Left renal pelvis (tissue), 4 donors: ENCODE measurements around the gene MPDZ. TPM values are rescaled to one million over a fixed set of nuclear protein-coding genes. Genes with fewer than 3 reads are reported as not detected.
A peak's percentile ranks its signal among the peaks of the same experiment; 100 is the strongest.
"Not testable (repeated sequence)": the region's sequence is repeated elsewhere in the genome, so short reads cannot be mapped to it uniquely, and the experiment has no call there.

Experiments used
- DNase-seq, 4 donors: peaks; one replicate each; pipeline ENCODE4 v3.0.0-alpha.2; 2013; ENCODE audit warnings: low read depth in 4 of 4, low spot score in 3 of 4
- polyA plus RNA-seq, 4 donors: library from polyadenylated mRNA; unstranded; fragments of 120-200 nt; gene quantifications; one replicate each; pipeline ENCODE4 v1.2.1, GENCODE V29; 2013; ENCODE audit not compliant: insufficient read length in 4 of 4

The MPDZ gene
- polyA plus RNA-seq, 4 donors, result 39.9 to 54.5 (median 49.7) TPM

DNA sequence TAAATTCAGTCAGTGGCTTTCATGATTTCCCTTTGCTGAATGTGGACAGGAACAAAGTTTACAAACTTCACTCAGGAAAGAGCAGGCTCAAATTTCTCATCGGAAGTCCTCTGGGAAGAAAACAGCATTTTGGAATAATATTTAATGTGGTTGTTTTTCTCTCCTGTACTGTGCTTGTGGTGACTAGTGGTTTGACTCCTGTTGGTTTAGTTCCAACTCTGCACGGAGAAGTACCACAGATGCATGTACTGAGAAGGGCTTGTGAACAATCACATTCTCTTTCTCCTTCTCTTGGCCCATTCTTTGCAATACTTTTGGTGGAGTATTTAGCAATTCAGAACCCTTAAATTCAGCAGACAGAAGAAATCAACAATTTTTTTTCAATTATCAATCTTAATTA is 13.3 kb downstream of the MPDZ start:
- DNase-seq, result no peak

GRCh38 chr9:13264788-13265187 is 14.7 kb downstream of the MPDZ start:
- no peak for DNase-seq

DNA sequence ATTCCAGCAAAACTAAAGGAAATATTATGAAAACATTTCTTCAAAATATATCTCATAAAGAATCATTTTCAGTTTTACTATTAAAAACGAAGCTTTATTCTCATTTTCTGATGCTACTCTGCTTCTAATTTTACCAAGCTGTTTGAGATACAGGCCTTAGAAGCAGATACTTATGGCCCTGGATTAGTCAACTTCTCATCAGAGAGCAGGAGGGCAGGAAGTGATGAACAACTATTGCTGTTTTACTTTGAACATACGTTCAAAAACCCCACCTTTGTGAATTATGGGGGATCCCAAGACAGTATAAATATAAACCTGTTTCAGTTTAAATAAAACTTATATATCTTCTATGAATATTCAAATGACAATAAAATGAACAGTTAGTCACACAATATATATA is 16.0 kb downstream of the MPDZ start:
- DNase-seq, result no peak

DNA sequence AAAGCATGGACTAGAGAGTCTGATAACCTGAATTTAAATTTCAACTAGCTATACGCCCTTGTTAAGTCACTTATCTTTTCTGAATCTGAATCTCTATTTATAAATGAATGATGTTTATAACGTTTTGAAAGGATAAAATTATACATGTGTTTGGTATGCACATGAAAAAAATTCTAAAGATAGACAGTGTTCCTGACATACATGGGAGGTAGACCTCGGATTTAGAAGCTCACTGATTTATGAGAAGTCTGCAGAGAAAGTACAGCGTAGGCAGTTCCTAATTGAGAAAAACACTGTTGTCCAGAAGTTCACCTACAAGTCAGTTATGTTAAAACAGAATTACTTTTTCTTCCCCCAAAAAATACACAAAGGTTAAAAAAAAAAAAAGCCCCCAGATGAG is 26.6 kb downstream of the MPDZ start:
- DNase-seq, result no peak

GRCh38 chr9:13244181-13244580 is 35.3 kb downstream of the MPDZ start:
- no peak for DNase-seq

- no peak for DNase-seq
Observed at GRCh38 chr9:13241283-13241682, 38.2 kb downstream of the MPDZ start.

DNA sequence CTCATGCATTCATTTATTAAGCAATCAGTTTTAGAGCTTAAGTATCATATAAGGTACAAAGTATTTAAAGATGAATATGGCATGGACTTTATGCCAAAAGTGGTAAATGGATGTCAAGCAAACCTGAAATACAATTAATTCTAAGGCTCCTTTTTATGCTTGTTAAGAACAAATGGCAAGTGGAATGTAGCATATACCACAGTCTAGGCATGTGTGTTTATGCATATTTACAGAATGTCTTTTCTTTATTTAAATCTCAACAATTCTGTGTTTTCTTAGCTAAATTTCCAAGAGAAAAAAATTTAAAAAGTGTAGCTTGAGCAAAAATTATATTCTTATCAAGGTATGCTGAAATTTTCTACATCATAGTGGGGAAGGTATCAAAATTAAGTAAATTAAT is 39.8 kb downstream of the MPDZ start:
- DNase-seq, result no peak

GRCh38 chr9:13239208-13239607 is 40.3 kb downstream of the MPDZ start:
- DNase-seq, result no peak

DNA sequence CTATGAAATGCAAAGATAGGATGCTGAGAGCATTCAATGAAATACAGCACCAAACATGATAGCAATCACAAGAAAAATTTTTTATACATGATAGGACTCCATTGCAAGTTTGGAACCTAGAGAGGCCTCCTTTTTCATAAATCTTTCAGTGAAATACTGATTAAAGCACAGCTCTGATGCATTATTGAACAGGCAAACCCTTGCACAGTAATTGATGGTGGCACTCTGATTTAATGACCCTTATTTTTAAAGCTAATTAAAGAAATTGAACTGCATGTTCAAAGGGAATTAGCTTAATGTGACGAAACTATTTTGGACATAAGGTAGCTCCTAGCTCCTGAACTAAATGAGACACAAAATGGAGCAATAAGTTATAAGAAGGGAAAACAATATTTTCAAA is 44.6 kb downstream of the MPDZ start:
- DNase-seq, result no peak

DNA sequence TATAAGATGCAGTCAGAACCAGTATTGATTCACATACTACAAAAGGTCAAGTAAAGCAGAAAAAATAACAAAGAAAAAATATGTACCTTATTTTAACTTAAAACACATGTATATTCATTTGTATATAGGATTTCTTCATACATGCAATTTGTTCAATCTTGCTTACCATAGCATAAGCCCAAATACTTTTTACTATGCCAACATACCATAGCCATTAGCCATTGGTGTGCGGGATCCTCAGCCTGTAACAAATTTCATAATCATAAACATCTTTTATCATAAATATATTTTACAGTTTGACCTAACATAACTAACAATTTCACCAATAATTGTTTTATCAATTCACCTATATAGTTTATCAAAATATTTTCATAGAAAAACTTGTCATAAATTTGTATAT is 51.1 kb downstream of the MPDZ start:
- no peak for DNase-seq

DNA sequence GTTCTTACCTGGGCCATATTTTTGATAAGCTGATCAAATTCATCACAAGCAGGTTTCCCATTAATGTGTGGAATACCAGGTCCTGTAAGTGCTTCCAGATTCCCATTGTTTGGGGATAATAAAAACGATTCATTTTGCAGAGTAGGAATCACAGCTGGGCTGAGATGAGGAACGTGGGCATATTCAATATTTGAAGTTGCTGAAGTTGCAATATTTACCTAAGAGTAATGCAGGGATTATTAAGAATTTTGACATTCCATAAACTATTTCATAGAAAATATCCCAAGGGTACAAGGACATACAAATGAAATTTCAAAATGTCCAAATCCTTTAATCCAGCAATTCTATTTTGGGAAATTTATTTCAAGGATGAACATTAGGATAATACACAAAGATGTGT is 55.1 kb downstream of the MPDZ start:
- DNase-seq, result no peak

DNA sequence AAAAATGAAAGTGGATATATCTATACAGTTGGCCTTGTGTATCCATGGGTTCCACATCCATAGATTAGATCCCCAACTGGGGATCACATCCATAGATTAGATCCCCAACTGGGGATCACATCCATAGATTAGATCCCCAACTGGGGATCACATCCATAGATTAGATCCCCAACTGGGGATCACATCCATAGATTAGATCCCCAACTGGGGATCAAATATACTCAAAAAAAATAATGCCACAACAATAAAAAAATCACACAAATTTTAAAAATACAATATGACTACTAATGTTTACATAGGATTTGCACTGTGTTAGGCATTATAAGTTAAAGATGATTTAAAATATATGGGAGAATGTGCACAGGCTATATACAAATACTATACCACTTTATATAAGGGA is 56.8 kb downstream of the MPDZ start:
- DNase-seq, result not testable (repeated sequence)

DNA sequence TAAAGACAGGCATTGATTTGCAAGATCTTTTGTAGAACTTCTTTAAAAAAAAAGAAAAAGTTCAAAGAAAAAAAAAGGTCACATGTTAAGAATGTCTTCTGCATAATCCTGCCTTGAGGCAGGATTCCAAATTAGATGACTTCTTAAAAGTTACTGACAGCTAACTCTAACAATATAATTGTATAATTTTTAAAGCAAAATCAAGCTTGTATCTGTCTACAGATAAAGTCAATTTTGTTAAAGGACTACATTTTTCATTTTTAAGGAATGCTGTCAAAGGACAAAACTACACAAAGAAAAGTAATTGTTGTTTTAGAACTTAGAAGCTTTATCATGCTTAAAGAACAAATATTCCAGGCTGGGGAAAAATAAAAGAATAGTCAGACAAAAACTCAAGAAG is 57.8 kb downstream of the MPDZ start:
- DNase-seq, result no peak

DNA sequence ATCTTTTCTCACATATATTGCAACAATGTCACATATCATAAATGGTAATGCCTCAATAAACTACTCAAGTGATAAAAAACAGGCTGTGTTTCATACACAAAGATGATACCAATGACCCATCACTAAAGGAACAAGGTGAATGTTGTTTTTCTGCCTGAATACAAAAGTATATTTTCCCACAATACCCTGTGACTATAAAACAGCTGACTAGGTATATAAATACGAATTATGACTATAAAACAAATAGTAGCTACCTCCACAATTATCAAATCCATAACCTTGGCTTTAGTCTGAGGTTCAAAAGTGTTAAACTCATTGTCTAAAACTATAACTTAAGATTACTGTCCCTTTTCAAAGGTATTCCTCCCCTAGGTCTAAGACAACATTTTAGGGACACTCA is 58.7 kb downstream of the MPDZ start:
- no peak for DNase-seq

DNA sequence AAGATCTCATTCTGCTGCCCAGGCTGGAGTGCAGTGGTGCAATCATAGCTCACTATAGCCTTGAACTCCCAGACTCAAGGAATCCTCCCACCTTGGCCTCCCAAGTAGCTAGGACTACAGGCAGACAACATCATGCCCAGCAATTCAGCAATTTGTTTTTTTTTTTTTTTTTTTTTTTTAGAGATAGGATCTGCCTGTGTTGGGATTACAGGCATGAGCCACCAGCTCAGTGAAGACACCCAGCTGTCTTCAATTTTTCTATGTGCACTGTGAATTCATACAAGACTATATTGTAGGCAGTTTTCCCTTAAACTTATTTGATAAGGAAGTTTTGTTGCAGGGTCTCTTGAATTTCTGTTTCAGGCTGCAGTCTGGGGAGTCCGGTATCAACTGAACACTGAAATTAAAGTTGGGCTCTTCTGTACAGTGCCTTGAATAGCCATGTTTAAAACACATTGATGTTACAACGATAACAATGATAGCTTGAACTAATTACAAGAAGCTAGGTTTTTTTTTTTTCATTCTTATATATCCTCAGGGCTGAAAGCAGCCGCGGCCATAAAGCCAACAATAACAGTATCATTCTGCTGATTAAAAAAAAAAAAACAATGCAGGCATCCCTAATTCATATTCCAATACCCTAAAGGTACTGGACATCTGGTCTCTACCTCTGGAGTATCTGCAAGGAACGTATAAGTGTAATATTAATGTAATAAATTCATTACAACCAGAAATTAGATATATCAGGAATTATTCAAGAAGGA is 63.5 kb downstream of the MPDZ start:
- DNase-seq, result no peak

DNA sequence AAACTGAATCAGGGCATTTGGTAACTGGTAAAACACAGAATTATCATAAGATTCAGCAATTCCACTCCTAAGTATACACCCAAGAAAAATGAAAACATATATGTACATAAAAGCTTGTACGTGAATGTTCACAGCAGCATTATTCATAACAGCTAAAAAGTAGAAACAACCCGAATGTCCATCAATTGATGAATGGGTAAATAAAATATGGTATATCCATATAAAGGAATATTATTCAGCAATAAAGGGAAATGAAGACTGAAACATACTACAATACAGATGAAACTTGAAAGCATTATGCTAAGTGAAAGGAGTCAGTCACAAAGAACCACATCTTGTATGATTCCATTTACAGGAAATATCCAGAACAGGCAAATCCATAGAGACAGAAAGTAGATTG is 65.5 kb downstream of the MPDZ start:
- DNase-seq, result no peak

DNA sequence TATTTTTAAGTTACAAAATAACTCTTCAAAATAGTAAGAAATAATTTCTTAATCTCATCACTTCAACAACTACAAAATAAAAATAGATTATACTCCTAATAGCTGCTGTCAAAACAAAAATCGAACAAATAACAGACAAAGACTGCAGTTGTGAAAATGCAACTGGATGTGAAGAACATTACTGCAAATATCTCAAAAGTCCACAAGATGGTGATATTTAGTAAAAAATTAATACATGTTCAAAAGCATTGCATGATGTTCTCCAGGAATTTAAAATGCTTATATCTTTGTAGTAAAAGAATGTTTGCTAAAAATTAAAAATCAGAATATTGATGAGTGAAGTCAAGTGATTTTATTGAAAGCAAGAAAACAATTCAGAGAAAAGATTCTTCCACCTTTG is 66.2 kb downstream of the MPDZ start:
- DNase-seq, result no peak

DNA sequence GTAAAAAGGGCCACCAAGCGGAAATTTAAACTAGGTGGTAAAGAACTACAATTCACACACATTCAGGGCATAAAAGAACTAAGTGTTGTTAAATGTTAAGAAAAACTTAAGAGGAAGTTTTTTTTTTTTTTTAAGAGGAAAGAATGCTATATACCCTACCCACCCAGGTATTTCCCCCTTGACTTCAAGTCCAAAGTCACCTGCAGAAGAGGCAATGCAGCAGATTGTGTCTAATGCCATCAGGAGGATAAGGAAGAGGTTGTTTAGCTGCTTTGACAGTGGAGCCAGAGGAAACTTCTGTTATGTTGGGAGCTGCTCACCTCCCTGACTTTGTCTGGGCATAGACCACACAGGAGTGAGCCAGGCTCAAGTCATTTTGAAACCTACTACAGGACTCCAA is 69.2 kb downstream of the MPDZ start:
- DNase-seq, result no peak

DNA sequence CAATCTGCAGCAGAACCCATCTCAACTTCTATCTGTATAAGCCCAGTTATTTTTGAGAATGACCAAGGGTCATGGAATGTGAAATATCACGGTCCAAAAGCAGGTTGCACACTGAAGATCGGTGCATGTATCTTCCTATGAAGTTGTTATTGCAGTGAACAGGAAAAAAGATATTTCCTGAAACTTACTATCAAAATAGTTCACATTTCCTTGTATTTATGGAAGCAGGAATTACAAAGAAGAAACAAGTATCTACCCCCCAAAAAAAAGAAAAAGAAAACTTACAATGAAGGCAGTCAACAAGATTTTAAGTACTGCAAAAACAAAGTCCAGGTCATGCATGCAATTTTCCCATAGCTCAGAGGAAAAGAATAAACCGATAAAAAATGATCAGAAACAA is 70.0 kb downstream of the MPDZ start:
- DNase-seq, result no peak

GRCh38 chr9:13205824-13206223 is 73.7 kb downstream of the MPDZ start:
- DNase-seq, result no peak

DNA sequence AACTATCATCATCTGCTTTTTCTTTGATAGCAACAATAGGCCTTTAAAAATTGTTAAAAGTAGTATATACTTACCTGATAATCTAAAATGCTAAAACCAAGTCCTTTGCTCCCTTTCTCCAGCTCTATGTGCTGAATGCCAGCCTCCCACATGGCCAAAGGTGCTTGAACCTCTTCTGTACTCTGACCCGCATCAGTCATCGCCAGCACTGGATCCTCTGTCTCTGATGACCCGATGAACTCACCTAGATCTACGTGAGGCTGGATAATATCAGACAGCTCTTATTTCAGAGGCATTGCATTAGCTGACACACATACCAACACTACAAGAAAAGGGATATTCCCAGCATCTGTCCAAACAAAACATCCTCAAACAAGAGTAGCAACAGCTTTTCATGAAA is 89.5 kb downstream of the MPDZ start:
- peak in 1 of 4 donors; percentile 4 for DNase-seq

- peak in 1 of 4 donors; percentile 4 for DNase-seq
Observed at GRCh38 chr9:13189362-13189761, 90.1 kb downstream of the MPDZ start.

- DNase-seq, result no peak
Observed at GRCh38 chr9:13186774-13187173, 92.7 kb downstream of the MPDZ start.
